ENCODE results near the gene EML5. TPM values are rescaled to one million over a fixed set of nuclear protein-coding genes. Genes with fewer than 3 reads are reported as not detected.

EML5 gene
- total RNA-seq, 4 donors from 2014 or later = 0.82 to 1.6 (median 1.3) TPM

GRCh38 chr14:88706425-88706824, 86.3 kb downstream of the EML5 start:
- Histone ChIP-seq H3K4me3 (no peak overlapping the region), H3K27me3 (no peaks in the 10 kb centered on the region), H3K27ac (no peak overlapping the region), H3K9me3 (no peaks in the 10 kb centered on the region), H3K4me1 (no peaks in the 10 kb centered on the region), H3K36me3 (no peaks in the 10 kb centered on the region)
- intact Hi-C loops (cut with DNase I) = no loop called here
- TF ChIP-seq, protein P1, sequence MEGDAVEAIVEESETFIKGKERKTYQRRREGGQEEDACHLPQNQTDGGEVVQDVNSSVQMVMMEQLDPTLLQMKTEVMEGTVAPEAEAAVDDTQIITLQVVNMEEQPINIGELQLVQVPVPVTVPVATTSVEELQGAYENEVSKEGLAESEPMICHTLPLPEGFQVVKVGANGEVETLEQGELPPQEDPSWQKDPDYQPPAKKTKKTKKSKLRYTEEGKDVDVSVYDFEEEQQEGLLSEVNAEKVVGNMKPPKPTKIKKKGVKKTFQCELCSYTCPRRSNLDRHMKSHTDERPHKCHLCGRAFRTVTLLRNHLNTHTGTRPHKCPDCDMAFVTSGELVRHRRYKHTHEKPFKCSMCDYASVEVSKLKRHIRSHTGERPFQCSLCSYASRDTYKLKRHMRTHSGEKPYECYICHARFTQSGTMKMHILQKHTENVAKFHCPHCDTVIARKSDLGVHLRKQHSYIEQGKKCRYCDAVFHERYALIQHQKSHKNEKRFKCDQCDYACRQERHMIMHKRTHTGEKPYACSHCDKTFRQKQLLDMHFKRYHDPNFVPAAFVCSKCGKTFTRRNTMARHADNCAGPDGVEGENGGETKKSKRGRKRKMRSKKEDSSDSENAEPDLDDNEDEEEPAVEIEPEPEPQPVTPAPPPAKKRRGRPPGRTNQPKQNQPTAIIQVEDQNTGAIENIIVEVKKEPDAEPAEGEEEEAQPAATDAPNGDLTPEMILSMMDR (IDR thresholded peaks at IDR 0.05) = no peak
- no peak for TF ChIP-seq POLR2A (IDR thresholded peaks at IDR 0.05)
- no peak for DNase-seq

DNA sequence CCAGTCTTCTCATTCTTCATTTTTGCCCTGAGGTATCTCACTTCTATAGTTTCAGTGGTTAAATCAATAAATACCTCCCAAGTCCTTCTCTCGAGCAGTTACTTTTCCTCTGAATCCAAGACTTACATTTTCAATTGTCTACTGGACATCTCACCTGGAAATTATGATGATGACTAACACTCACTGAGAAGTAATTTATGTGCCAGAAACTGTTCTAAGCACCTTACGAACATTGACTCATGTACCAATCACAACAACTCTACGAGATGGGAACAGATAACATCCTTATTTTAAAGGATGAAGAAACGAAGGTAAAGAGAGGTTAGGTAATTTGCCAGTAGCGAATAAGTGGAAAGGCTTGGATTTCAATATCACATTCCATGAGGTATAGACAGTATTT, 94.1 kb downstream of the EML5 start:
- no peaks in the 10 kb centered on the region for H3K27me3 ChIP-seq
- H3K9me3 ChIP-seq = no peaks in the 10 kb centered on the region
- no peaks in the 10 kb centered on the region for H3K36me3 ChIP-seq
- no peak overlapping the region for H3K27ac ChIP-seq
- intact Hi-C loops (cut with DNase I) = no loop called here
- H3K4me3 ChIP-seq = no peak overlapping the region
- 52 to 65% methylated on average over 5 of the region's 5 CpGs for WGBS, 2 donors
- no peak for TF ChIP-seq POLR2A (IDR thresholded peaks at IDR 0.05)
- TF ChIP-seq, protein P1 (IDR thresholded peaks at IDR 0.05) = no peak
- H3K4me1 ChIP-seq = no peaks in the 10 kb centered on the region
- DNase-seq = no peak

DNA sequence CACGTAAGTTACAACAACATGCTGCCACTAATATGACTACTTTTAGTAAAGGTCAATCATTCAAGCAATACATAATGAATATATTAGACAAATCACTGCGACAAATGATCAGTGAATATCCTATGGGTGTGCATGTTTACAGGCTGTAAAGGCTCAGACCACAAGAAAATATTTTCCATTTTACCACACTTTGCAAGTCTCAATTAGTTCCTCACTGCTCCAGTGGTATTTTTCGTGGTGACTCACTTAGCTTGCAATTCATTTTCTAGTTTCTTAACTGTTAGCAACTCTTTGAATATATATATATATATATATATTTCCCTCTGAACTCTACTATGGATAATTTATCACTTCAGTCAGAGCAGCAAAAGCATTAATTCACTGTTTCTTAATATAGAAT, 96.9 kb downstream of the EML5 start:
- TF ChIP-seq POLR2A (IDR thresholded peaks at IDR 0.05) = no peak
- TF ChIP-seq, protein P1 (IDR thresholded peaks at IDR 0.05) = no peak
- no peaks in the 10 kb centered on the region for H3K36me3 ChIP-seq
- no peak overlapping the region for H3K4me3 ChIP-seq
- no peaks in the 10 kb centered on the region for H3K4me1 ChIP-seq
- WGBS, 2 donors = 68 to 71% methylated on average over 3 of the region's 3 CpGs
- H3K27ac ChIP-seq = no peak overlapping the region
- no peak for DNase-seq
- H3K9me3 ChIP-seq = no peaks in the 10 kb centered on the region
- intact Hi-C loops (cut with DNase I) = no loop called here
- no peaks in the 10 kb centered on the region for H3K27me3 ChIP-seq

DNA sequence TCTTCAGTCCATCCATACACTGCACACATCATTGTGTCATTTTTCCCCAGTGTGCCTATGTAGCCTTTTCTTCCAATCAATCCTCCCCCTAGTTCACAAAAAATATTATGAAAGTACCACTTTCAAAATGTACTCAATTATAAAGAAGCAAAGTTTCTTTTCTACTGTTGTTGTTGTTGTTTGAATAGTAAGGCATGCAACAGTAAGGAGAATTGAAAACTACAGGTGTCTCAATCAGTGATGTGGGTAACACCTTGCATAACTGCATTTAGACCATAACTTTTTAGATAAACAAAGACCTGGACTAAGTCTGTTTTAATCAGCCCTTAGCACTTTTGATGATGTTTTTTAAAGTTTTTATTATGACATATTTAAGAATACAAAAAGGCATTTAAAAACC, 104.4 kb downstream of the EML5 start:
- DNase-seq = no peak
- H3K36me3 ChIP-seq = no peaks in the 10 kb centered on the region
- no peaks in the 10 kb centered on the region for H3K27me3 ChIP-seq
- no peak overlapping the region for H3K27ac ChIP-seq
- H3K4me1 ChIP-seq = no peaks in the 10 kb centered on the region
- H3K4me3 ChIP-seq = no peak overlapping the region
- H3K9me3 ChIP-seq = no peaks in the 10 kb centered on the region
- TF ChIP-seq, protein P1 (IDR thresholded peaks at IDR 0.05) = no peak
- intact Hi-C loops (cut with DNase I) = no loop called here

DNA sequence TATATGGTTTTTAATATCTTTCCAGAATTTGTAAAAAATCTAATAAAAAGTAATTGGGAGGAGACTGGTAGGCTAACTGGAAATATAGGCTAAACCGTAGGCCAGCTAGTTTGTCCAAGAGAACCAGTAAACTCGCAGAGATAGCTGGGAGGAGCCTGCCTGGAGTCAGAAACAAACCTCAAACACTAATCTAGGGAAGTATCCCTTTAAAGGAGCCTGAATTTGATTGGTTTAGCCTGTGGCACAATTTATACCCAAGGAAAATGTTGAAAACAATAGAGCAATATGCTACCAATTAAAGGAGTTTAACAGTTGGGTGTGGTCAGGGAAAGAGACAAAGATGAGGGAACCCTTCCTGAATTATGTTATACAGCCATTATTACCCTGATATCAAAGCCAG, 109.6 kb downstream of the EML5 start:
- Histone ChIP-seq H3K27ac (no peak overlapping the region), H3K36me3 (no peaks in the 10 kb centered on the region), H3K27me3 (no peaks in the 10 kb centered on the region), H3K9me3 (no peaks in the 10 kb centered on the region), H3K4me3 (no peak overlapping the region), H3K4me1 (no peaks in the 10 kb centered on the region)
- TF ChIP-seq, protein P1 (IDR thresholded peaks at IDR 0.05) = no peak
- TF ChIP-seq POLR2A (IDR thresholded peaks at IDR 0.05) = no peak
- intact Hi-C loops (cut with DNase I) = no loop called here
- DNase-seq = no peak
- 66 to 84% methylated on average over 2 of the region's 2 CpGs for WGBS, 2 donors
